Tibial nerve (tissue), 3 donors: Measurements from ENCODE around the gene PPP2R2C.

Source experiments
- POLR2A ChIP-seq, 2 donors: fragments of 450-650 bp; IDR thresholded peaks; one replicate each; pipeline ENCODE4 v1.6.1; 2017; ENCODE audit warnings: antibody characterized with exemption in 2 of 2, mild to moderate bottlenecking in 2 of 2, moderate library complexity in 2 of 2
- TF ChIP-seq, protein P1 (sequence below), 5 experiments: fragments of 200-600 bp in 3 of 5; fragments of 450-650 bp in 2 of 5; sonication (generic) in 3 of 5; IDR thresholded peaks; one replicate each; pipeline ENCODE4 v1.5.1; 2016 to 2019; ENCODE audit warnings: antibody characterized with exemption in 5 of 5, mild to moderate bottlenecking in 3 of 5, moderate library complexity in 2 of 5

DNA sequence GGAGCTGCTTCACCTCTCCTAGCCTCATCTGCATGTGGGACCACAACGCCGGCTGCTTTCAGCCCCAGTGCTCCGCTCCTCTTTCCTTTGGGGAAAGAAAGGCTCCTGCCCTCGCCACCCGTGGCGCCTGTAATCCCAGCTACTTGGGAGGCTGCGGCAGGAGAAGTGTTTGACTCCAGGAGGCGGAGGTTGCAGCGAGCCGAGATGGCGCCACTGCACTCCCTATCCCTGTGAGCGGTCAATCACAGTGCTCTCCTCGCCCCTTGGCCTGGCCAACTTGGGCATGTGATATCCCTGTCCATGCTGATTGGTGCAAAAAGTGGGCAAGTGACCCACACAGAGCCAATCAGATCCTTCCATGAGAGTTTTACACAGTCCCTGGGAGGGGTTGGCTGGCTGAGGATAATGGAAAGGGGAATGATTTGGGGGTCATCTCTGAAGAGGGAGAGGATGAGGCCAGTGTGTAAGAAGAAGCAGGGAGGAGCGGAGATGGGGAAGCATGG, 146.6 kb downstream of the PPP2R2C start:
- TF ChIP-seq POLR2A (IDR thresholded peaks at IDR 0.05), result no peak
- TF ChIP-seq, protein P1, sequence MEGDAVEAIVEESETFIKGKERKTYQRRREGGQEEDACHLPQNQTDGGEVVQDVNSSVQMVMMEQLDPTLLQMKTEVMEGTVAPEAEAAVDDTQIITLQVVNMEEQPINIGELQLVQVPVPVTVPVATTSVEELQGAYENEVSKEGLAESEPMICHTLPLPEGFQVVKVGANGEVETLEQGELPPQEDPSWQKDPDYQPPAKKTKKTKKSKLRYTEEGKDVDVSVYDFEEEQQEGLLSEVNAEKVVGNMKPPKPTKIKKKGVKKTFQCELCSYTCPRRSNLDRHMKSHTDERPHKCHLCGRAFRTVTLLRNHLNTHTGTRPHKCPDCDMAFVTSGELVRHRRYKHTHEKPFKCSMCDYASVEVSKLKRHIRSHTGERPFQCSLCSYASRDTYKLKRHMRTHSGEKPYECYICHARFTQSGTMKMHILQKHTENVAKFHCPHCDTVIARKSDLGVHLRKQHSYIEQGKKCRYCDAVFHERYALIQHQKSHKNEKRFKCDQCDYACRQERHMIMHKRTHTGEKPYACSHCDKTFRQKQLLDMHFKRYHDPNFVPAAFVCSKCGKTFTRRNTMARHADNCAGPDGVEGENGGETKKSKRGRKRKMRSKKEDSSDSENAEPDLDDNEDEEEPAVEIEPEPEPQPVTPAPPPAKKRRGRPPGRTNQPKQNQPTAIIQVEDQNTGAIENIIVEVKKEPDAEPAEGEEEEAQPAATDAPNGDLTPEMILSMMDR (IDR thresholded peaks at IDR 0.05), result no peak
